Subcutaneous adipose tissue (tissue), 4 donors: ENCODE data around the gene LRIT2. TPM values are rescaled to one million over a fixed set of nuclear protein-coding genes. Genes with fewer than 3 reads are reported as not detected.

Experiments used
- total RNA-seq, 4 donors: library from RNA; depleted of rRNA; stranded (reverse); fragments of >200 nt; gene quantifications; one replicate each; pipeline ENCODE4 v1.1.0, GENCODE V29; 2016
- TF ChIP-seq, protein P1 (sequence below): fragments of 450-650 bp; IDR thresholded peaks from one replicate; pipeline ENCODE4 v1.5.1; 2016; ENCODE audit warnings: low read depth, mild to moderate bottlenecking, control low read depth, antibody characterized with exemption, moderate library complexity

Gene LRIT2
- total RNA-seq, 4 donors from 2014 or later = not detected

- TF ChIP-seq, protein P1, sequence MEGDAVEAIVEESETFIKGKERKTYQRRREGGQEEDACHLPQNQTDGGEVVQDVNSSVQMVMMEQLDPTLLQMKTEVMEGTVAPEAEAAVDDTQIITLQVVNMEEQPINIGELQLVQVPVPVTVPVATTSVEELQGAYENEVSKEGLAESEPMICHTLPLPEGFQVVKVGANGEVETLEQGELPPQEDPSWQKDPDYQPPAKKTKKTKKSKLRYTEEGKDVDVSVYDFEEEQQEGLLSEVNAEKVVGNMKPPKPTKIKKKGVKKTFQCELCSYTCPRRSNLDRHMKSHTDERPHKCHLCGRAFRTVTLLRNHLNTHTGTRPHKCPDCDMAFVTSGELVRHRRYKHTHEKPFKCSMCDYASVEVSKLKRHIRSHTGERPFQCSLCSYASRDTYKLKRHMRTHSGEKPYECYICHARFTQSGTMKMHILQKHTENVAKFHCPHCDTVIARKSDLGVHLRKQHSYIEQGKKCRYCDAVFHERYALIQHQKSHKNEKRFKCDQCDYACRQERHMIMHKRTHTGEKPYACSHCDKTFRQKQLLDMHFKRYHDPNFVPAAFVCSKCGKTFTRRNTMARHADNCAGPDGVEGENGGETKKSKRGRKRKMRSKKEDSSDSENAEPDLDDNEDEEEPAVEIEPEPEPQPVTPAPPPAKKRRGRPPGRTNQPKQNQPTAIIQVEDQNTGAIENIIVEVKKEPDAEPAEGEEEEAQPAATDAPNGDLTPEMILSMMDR = no peak
These were observed 47.2 kb downstream of the LRIT2 start for GRCh38 chr10:84178160-84178609.

DNA sequence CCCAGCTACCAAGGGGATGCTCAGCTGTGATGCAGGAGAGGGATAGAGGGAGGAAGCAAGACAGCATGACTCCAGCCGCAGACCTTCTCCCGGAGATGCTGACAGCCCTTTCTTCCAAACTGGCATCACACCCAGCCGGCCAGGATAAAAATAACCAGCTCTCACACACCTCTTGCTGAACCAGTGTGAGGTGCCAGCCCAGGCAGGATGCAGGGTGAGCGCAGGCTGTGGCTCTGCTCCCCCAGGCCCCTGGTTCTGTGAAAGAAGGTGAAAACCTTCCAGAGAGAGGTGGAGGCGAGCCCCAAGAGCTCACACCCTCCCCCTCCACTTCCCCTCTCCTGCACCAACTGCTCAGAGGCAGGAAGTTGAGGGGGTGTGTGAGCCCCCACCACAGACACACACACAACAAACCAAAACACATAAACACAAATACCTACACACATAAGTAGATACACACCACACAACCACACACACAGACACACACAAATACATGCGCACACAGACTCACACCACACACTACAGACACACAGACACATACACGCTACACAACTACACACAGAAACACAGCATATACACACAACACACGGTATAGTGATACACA is 47.7 kb downstream of the LRIT2 start:
- TF ChIP-seq, protein P1 = no peak

GRCh38 chr10:84176836-84177474 is 48.4 kb downstream of the LRIT2 start:
- TF ChIP-seq, protein P1 = no peak

- TF ChIP-seq, protein P1 = no peak
These were observed 49.0 kb downstream of the LRIT2 start for GRCh38 chr10:84176351-84176750.

DNA sequence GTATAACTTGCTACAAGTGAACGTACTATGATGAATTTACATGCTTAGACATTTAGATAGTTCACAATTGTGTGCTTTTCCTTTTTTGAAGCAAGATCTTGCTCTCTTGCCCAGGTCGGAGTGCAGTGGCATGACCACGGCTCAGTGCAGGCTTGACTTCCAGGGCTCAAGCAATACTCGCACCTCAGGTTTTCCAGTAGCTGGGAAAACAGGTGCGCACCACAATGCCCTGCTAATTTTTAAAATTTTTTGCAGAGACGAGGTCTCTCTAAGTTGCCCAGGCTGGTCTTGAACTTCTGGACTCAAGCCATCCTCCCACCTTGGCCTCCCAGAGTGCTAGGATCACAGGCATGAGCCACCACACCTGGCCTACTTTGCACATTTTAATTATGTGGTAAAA is 49.9 kb downstream of the LRIT2 start:
- TF ChIP-seq, protein P1 = no peak

DNA sequence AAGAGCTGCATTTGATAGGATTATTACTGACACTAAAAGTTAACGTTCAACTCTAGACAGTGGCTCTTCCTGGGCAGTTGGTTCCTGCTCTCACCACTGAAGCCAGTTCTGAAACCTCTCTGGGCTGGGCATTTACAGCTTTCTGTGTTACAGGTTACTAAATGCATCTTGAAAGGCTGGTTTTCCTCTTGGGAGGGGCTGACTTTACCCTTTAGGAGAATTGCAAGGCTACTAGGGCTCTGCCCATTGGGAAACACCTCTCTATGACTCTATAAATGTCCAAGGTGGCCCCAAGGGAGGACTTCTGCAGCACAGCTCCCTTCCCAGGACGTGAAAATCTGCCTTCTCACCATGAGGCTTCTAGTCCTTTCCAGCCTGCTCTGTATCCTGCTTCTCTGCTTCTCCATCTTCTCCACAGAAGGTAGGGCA is 51.8 kb downstream of the LRIT2 start, which contains the start of gene GPR15LG:
TSS of gene GPR15LG (plus strand) at position 301 of the 429 bp plus-strand sequence. CDS start at position 352, 51 bp downstream.
- TF ChIP-seq, protein P1 = no peak

GRCh38 chr10:84172467-84173356 is 52.6 kb downstream of the LRIT2 start:
- TF ChIP-seq, protein P1 = no peak
